ENCODE data around the gene ZGPAT.
A peak's percentile ranks its signal among the peaks of the same experiment; 100 is the strongest.

The ZGPAT gene

GRCh38 chr20:63745961-63746731, 38.3 kb downstream of the ZGPAT start:
- Histone ChIP-seq H3K4me3 (no peak overlapping the region), H3K9me3 (ENCODE audit: low read depth, low read length) (no peaks in the 10 kb centered on the region), H3K36me3 (ENCODE audit: insufficient read depth, low read length) (peaks cover 3% of the 10 kb centered on the region; the same call in 1 of the 2 replicates), H3K9ac (ENCODE audit: insufficient read length) (no peak overlapping the region), H3K27ac (peak overlapping the region; percentile 42; the same call in 1 of the 2 replicates)
- TF ChIP-seq EZH2 (IDR thresholded peaks at IDR 0.05) (no peak), FOXP2 (optimal IDR thresholded peaks at IDR 0.05; ENCODE audit: control extremely low read depth, extremely low read length, insufficient read depth) (no peak), POLR2AphosphoS5 (IDR thresholded peaks at IDR 0.05; ENCODE audit: borderline replicate concordance, low read depth, low read length) (no peak)
- DNase-seq (ENCODE audit: low read depth, low spot score): no peak

GRCh38 chr20:63746751-63747315, 39.0 kb downstream of the ZGPAT start:
- Histone ChIP-seq H3K4me3 (no peak overlapping the region), H3K27ac (no peak overlapping the region), H3K9ac (ENCODE audit: insufficient read length) (no peak overlapping the region), H3K9me3 (ENCODE audit: low read depth, low read length) (no peaks in the 10 kb centered on the region), H3K36me3 (ENCODE audit: insufficient read depth, low read length) (no peaks in the 10 kb centered on the region)
- no peak for DNase-seq (ENCODE audit: low read depth, low spot score)
- TF ChIP-seq FOXP2 (optimal IDR thresholded peaks at IDR 0.05; ENCODE audit: control extremely low read depth, extremely low read length, insufficient read depth): no peak
- no peak for TF ChIP-seq POLR2AphosphoS5 (IDR thresholded peaks at IDR 0.05; ENCODE audit: borderline replicate concordance, low read depth, low read length)
- TF ChIP-seq EZH2 (IDR thresholded peaks at IDR 0.05): no peak

- TF ChIP-seq FOXP2 (optimal IDR thresholded peaks at IDR 0.05; ENCODE audit: control extremely low read depth, extremely low read length, insufficient read depth) (no peak), EZH2 (IDR thresholded peaks at IDR 0.05) (no peak)
- no peak overlapping the region for H3K27ac ChIP-seq
- H3K4me3 ChIP-seq: no peak overlapping the region
- no peak for DNase-seq (ENCODE audit: low read depth, low spot score)
- no peaks in the 10 kb centered on the region for H3K9me3 ChIP-seq (ENCODE audit: low read depth, low read length)
- no peak overlapping the region for H3K9ac ChIP-seq (ENCODE audit: insufficient read length)
- no peaks in the 10 kb centered on the region for H3K36me3 ChIP-seq (ENCODE audit: insufficient read depth, low read length)
Observed at GRCh38 chr20:63747622-63748069, 39.8 kb downstream of the ZGPAT start.

GRCh38 chr20:63748070-63748933, 40.5 kb downstream of the ZGPAT start:
- TF ChIP-seq POLR2AphosphoS5 (IDR thresholded peaks at IDR 0.05; ENCODE audit: borderline replicate concordance, low read depth, low read length): no peak
- TF ChIP-seq FOXP2 (optimal IDR thresholded peaks at IDR 0.05; ENCODE audit: control extremely low read depth, extremely low read length, insufficient read depth): no peak
- no peak for TF ChIP-seq EZH2 (IDR thresholded peaks at IDR 0.05)
- no peaks in the 10 kb centered on the region for H3K36me3 ChIP-seq (ENCODE audit: insufficient read depth, low read length)
- H3K4me3 ChIP-seq: no peak overlapping the region
- no peak overlapping the region for H3K9ac ChIP-seq (ENCODE audit: insufficient read length)
- no peaks in the 10 kb centered on the region for H3K9me3 ChIP-seq (ENCODE audit: low read depth, low read length)
- DNase-seq (ENCODE audit: low read depth, low spot score): no peak
- no peak overlapping the region for H3K27ac ChIP-seq

GRCh38 chr20:63748934-63749270, 41.1 kb downstream of the ZGPAT start:
- Histone ChIP-seq H3K4me3 (no peak overlapping the region), H3K27ac (no peak overlapping the region; the same call in 1 of the 2 replicates), H3K36me3 (ENCODE audit: insufficient read depth, low read length) (no peaks in the 10 kb centered on the region), H3K9me3 (ENCODE audit: low read depth, low read length) (no peaks in the 10 kb centered on the region), H3K9ac (ENCODE audit: insufficient read length) (no peak overlapping the region)
- no peak for DNase-seq (ENCODE audit: low read depth, low spot score)
- no peak for TF ChIP-seq POLR2AphosphoS5 (IDR thresholded peaks at IDR 0.05; ENCODE audit: borderline replicate concordance, low read depth, low read length)

GRCh38 chr20:63749597-63750508, 42.0 kb downstream of the ZGPAT start:
- DNase-seq (ENCODE audit: low read depth, low spot score): no peak
- Histone ChIP-seq H3K9me3 (ENCODE audit: low read depth, low read length) (no peaks in the 10 kb centered on the region), H3K27ac (no peak overlapping the region), H3K36me3 (ENCODE audit: insufficient read depth, low read length) (no peaks in the 10 kb centered on the region), H3K9ac (ENCODE audit: insufficient read length) (no peak overlapping the region), H3K4me3 (no peak overlapping the region)
- TF ChIP-seq POLR2AphosphoS5 (IDR thresholded peaks at IDR 0.05; ENCODE audit: borderline replicate concordance, low read depth, low read length): no peak
- TF ChIP-seq FOXP2 (optimal IDR thresholded peaks at IDR 0.05; ENCODE audit: control extremely low read depth, extremely low read length, insufficient read depth): no peak
- TF ChIP-seq EZH2 (IDR thresholded peaks at IDR 0.05): no peak

GRCh38 chr20:63750807-63751470, 43.1 kb downstream of the ZGPAT start:
- Histone ChIP-seq H3K9ac (ENCODE audit: insufficient read length) (no peak overlapping the region), H3K4me3 (no peak overlapping the region), H3K27ac (peak overlapping the region; percentile 19; the same call in 1 of the 2 replicates), H3K9me3 (ENCODE audit: low read depth, low read length) (no peaks in the 10 kb centered on the region), H3K36me3 (ENCODE audit: insufficient read depth, low read length) (no peaks in the 10 kb centered on the region)
- DNase-seq (ENCODE audit: low read depth, low spot score): no peak
- TF ChIP-seq POLR2AphosphoS5 (IDR thresholded peaks at IDR 0.05; ENCODE audit: borderline replicate concordance, low read depth, low read length) (no peak), FOXP2 (optimal IDR thresholded peaks at IDR 0.05; ENCODE audit: control extremely low read depth, extremely low read length, insufficient read depth) (no peak), EZH2 (IDR thresholded peaks at IDR 0.05) (no peak)

Measured in SK-N-MC (cell line).